Left lung (tissue), 10 donors: Measurements from ENCODE around the gene HOXC9. TPM values are rescaled to one million over a fixed set of nuclear protein-coding genes. Genes with fewer than 3 reads are reported as not detected.
A peak's percentile ranks its signal among the peaks of the same experiment; 100 is the strongest.

Source experiments
- ATAC-seq: fragments of 200-7000 bp; cut with Tn5 transposase; one replicate; pipeline ENCODE4 v1.9.1; 2020; ENCODE audit warnings: moderate library complexity
- DNase-seq, 4 donors: peaks; one replicate each; pipeline ENCODE4 v3.0.0-alpha.2; 2013 to 2020
- H3K27ac ChIP-seq, 2 donors: fragments of 200-600 bp; sonication (generic) in 1 of 2; one replicate each; pipeline versions ENCODE4 v1.5.0 to v1.8.0; 2020 to 2021
- H3K27me3 ChIP-seq, 2 donors: fragments of 200-600 bp; sonication (generic) in 1 of 2; one replicate each; pipeline versions ENCODE4 v1.5.0 to v1.8.0; 2020 to 2021
- H3K36me3 ChIP-seq, 2 donors: fragments of 200-600 bp; sonication (generic) in 1 of 2; one replicate each; pipeline versions ENCODE4 v1.5.0 to v1.8.0; 2020 to 2021
- H3K4me1 ChIP-seq, 2 donors: fragments of 200-600 bp; one replicate each; pipeline ENCODE4 v1.8.0; 2021
- H3K4me3 ChIP-seq, 2 donors: fragments of 200-600 bp; sonication (generic) in 1 of 2; one replicate each; pipeline versions ENCODE4 v1.5.0 to v1.8.0; 2020 to 2021; ENCODE audit warnings: mild to moderate bottlenecking in 1 of 2
- H3K9me3 ChIP-seq, 2 donors: fragments of 200-600 bp; sonication (generic) in 1 of 2; one replicate each; pipeline versions ENCODE4 v1.5.0 to v1.8.0; 2020 to 2021
- CTCF ChIP-seq, 2 donors: fragments of 200-600 bp; sonication (generic) in 1 of 2; IDR thresholded peaks; one replicate each; pipeline versions ENCODE4 v1.5.0 to v1.8.0; 2021; ENCODE audit warnings: antibody characterized with exemption in 2 of 2
- intact Hi-C, 2 donors: fragments of 100-400 bp; cut with DNase I; formaldehyde crosslinking; loops; one replicate each; pipeline versions ENCODE4 v1.11.2 to v1.14.2; 2022
- polyA plus RNA-seq, 6 donors: library from polyadenylated mRNA; unstranded; fragments of 120-200 nt; gene quantifications; one replicate each; pipeline ENCODE4 v1.2.1, GENCODE V29; 2013; ENCODE audit not compliant: insufficient read length in 6 of 6
- total RNA-seq, 2 donors: library from RNA; stranded (reverse); fragmentation: NEBNext Ultra II Directional; extraction: Animal tissue kit (Norgen Biotek cat#: 25700); gene quantifications; one replicate each; pipeline ENCODE4 v1.2.1, GENCODE V29; 2021
- donor health status: DM: no; HTN: yes; CAD: no.
- donor health status: DM: no; HTN: no; CAD: no.

HOXC9 gene
- total and polyA plus RNA-seq, 8 donors: 0.30 to 0.91 (median 0.58) TPM; not detected in 1

DNA sequence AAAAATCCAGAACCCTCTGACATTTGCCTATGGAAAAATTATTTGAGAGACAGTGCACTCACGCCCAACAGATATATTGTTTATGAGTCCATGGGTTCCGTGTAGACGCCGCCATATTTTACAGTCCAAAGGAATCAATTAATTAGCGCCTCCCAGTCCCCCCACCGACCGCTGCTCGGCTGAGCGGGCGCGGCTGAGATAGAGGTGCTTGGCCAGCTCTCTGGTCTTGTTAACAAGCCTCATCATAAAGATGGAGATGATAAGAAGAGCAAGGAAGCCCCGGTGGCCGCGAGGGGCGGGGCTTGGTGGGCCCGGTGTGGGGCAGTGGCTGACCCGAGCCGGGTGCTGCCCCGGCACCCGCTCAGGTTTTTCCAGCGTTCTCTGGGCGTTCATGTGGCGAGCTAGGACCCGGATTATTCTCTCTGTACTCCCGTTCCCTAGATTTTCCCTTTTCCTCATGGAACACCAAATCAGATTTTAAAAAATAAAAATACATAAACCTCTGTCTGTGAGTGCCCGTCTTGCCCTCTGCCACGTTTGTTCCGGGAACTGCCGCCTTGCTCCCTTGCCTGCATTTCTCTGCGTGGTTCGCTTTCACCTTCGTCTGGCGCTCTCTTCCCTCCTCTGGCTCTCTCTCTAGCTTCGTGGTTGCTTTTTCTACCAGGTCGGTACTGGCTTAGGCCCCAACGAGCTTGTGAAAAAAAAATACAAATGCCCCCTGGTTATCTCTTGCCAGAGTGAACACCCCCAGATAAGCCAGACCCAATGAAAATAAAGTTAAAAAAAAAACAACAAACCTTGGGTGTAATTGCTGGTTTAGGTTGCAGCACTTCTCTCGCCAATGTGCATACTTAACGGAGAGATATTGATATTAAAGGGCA, 36.3 kb upstream of the HOXC9 start:
- H3K27ac ChIP-seq: no peak overlapping the region

GRCh38 chr12:53964315-53964713, 35.6 kb upstream of the HOXC9 start:
- DNase-seq: no peak
- ATAC-seq: no peak

More for the DNA sequence above, 36.3 kb upstream of the HOXC9 start:
- H3K4me3 ChIP-seq: no peak overlapping the region
- H3K27me3 ChIP-seq: peaks cover 100% of the 10 kb centered on the region in 2 donors
- no peak for ATAC-seq
- H3K9me3 ChIP-seq: no peaks in the 10 kb centered on the region
- intact Hi-C loops: no loop called here
- H3K36me3 ChIP-seq: no peaks in the 10 kb centered on the region
- no peak for TF ChIP-seq CTCF (IDR thresholded peaks at IDR 0.05)
- peak in 1 of 4 donors; percentile 65 for DNase-seq
- peaks cover 0 to 5% of the 10 kb centered on the region in 2 donors for H3K4me1 ChIP-seq

GRCh38 chr12:53965281-53966084, 34.5 kb upstream of the HOXC9 start:
- ATAC-seq: no peak
- Histone ChIP-seq H3K4me1 (peaks cover 0 to 5% of the 10 kb centered on the region in 2 donors), H3K27me3 (peaks cover 100% of the 10 kb centered on the region in 2 donors), H3K9me3 (no peaks in the 10 kb centered on the region), H3K36me3 (no peaks in the 10 kb centered on the region), H3K27ac (no peak overlapping the region), H3K4me3 (no peak overlapping the region)
- no peak for TF ChIP-seq CTCF (IDR thresholded peaks at IDR 0.05)
- no peak for DNase-seq
- intact Hi-C loops: no loop called here

More at GRCh38 chr12:53964315-53964713, 35.6 kb upstream of the HOXC9 start:
- Histone ChIP-seq H3K4me1 (peaks cover 0 to 5% of the 10 kb centered on the region in 2 donors), H3K4me3 (no peak overlapping the region), H3K36me3 (no peaks in the 10 kb centered on the region), H3K27me3 (peaks cover 100% of the 10 kb centered on the region in 2 donors), H3K27ac (no peak overlapping the region), H3K9me3 (no peaks in the 10 kb centered on the region)
- intact Hi-C loops: no loop called here
- TF ChIP-seq CTCF (IDR thresholded peaks at IDR 0.05): no peak

DNA sequence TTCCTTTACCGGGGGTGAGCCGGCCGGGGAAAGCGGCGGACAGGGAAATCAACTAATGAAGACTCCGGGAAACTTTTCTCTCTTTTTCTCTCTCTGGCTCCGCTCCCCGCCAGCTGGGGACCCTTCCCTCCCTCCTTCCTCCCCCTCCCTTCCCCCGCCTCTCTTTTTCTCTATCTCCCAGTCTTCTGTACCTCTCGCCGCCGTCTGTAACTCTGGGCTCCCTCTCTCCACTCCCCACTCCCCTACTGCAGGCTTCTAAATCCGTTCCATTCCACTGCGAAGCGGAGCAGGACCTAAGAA, 33.9 kb upstream of the HOXC9 start:
- no peak for TF ChIP-seq CTCF (IDR thresholded peaks at IDR 0.05)
- Histone ChIP-seq H3K36me3 (no peaks in the 10 kb centered on the region), H3K4me3 (no peak overlapping the region), H3K9me3 (no peaks in the 10 kb centered on the region), H3K27ac (no peak overlapping the region), H3K4me1 (peaks cover 0 to 5% of the 10 kb centered on the region in 2 donors), H3K27me3 (peaks cover 100% of the 10 kb centered on the region in 2 donors)
- ATAC-seq: no peak
- no peak for DNase-seq
- intact Hi-C loops: no loop called here
